GM12801 (cell line): ENCODE results near the gene CIBAR2.

Source experiments
- TF ChIP-seq, protein P1 (sequence below): IDR thresholded peaks from one replicate; pipeline ENCODE4 v1.5.1; 2011; ENCODE audit warnings: control low read depth; ENCODE audit not compliant: insufficient read length; ENCODE audit errors: extremely low read depth

CIBAR2 gene

DNA sequence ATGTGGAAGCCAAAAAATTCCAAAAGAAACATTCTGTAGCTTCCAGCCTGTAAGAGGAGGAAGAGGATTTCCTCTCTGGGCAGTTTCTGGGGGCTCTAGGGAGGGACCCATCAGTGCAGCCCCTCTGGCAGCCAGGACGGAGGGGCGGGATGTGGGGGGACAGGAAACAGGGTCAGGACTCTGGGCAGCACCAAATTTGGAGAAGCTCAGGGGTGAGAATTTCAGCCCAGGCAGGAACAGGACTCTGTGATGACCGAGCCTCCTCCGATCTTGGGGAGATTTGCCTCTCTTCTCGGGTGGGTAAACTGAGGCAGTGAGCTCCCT is 18.4 kb upstream of the CIBAR2 start:
- TF ChIP-seq, protein P1, sequence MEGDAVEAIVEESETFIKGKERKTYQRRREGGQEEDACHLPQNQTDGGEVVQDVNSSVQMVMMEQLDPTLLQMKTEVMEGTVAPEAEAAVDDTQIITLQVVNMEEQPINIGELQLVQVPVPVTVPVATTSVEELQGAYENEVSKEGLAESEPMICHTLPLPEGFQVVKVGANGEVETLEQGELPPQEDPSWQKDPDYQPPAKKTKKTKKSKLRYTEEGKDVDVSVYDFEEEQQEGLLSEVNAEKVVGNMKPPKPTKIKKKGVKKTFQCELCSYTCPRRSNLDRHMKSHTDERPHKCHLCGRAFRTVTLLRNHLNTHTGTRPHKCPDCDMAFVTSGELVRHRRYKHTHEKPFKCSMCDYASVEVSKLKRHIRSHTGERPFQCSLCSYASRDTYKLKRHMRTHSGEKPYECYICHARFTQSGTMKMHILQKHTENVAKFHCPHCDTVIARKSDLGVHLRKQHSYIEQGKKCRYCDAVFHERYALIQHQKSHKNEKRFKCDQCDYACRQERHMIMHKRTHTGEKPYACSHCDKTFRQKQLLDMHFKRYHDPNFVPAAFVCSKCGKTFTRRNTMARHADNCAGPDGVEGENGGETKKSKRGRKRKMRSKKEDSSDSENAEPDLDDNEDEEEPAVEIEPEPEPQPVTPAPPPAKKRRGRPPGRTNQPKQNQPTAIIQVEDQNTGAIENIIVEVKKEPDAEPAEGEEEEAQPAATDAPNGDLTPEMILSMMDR, result no peak

GRCh38 chr16:85129876-85130704 is 17.8 kb upstream of the CIBAR2 start:
- TF ChIP-seq, protein P1, result no peak

DNA sequence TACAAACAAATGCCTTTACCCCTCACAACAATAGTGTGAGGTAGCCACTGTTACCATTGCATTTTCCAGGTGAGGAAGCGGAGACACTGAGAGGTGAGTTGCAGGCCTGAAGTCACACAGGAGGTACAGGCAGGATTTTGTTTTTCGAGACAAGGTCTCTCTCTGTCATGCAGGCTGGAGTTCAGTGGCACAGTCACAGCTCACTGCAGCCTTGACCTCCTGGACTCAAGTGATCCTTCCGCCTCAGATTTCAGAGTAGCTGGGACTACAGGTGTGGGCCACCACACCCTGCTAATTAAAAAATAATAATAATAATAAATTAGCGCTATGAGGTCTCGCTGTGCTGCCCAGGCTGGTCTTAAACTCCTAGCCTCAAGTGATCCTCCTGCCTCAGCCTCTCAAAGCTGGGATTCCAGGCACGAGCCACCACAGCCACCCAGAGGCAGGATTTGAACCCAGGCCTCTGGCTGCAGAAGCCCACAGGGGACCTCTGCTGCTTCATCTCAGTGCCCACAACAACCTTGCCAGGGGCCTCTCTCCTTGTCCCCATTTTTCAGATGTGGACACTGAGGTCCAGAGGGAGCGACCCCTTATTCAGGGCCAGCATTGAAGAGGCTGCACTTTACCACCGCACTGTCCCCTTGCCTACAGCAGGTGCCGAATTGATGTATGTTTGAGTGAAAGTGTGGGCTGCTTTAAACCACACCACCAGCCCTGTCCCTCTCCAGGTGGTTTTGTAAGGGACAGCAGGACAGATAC is 16.0 kb upstream of the CIBAR2 start:
- TF ChIP-seq, protein P1, result no peak

DNA sequence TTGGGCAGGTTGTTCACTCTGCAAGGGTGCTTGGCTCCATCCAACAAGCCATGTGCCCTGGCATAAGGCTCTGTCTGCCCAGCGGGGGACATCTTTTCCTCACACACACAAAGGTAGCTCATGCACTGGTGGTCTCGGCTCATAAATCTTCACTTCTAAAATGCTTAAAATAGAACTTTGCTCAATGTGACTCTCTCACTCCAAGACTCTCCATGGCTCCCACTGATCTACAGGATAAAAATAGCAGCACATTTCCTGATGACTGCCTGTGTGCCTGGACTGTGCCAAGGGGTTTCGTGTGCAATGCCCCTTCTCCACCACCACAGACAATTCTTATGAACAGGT is 15.1 kb upstream of the CIBAR2 start:
- TF ChIP-seq, protein P1, result no peak

DNA sequence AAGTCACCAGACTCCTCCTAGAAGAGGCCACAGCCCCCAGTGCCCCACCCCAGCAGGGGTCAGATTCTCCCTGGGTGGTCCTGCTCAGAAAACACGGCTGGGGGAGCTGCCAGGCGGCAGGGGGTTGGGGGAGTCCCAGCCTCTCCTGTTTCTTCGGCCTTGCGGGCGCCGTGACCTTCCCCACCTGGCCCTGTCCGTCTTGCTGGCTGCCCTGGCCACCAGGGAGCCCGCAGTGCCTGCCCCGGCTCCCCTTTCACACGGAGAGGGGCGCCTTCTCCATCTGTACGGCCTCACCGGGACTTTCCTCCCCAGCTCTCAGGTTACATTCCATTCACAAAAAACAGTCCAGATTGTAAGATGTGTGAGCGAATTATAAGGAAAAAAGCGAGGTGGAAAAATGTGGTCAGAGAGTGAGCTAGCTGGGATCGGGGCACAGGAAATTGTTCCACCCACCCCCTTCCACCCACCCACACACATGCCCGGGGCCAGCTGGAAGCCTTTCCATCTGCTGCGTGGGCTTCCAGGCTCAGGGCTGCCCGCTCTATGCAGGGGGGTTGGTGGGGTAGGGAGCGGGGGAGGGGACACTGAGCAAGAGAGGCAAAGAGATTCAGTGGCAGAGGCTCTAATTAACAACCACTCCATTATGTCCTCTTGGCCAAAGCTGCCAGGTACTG is 14.6 kb upstream of the CIBAR2 start:
- TF ChIP-seq, protein P1, result no peak

GRCh38 chr16:85126394-85126704 is 14.1 kb upstream of the CIBAR2 start:
- TF ChIP-seq, protein P1, result no peak

DNA sequence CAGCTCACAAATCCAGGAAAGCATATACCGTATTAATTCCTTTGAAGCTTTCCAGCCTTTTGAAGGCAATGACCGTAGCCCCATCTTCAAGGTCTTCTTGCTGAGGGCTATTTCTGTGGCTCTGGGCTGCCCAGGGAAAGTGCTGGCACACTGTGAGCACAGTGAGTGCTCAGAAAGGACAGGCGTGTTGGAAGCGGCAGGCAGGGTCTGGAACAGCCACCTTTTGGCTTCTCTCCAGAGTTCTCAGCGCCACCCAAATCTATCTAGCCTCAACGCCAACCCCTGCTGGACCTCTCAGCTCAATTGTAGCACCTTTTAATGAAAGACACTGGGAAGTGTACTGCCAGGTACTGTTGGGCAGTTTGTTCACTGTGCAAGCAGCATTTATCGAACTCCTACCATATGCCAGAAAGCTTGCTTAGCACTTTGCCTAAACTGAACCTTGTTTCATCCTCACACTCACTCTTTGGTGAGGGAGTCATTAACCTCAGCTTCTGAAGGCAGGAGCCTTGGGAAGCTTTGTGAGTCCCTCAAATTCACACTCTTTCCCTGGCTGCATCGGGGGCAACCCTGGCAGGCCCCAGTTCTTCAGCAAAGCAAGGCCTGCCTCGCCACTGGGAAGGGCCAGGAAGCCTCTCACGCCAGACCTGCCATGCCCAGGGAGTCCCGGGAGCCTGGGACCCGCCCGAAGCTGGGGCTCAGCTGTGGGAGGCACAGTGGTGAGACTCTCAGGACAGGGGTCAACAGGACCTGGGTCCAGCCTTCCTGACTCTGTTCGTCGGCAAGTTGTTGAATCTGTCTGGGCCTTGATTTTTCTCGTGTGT is 13.5 kb upstream of the CIBAR2 start:
- TF ChIP-seq, protein P1, result no peak
